Right cardiac atrium (tissue), 5 donors: ENCODE measurements around the gene FCHSD2. TPM values are rescaled to one million over a fixed set of nuclear protein-coding genes. Genes with fewer than 3 reads are reported as not detected.

Experiments used
- ATAC-seq, 2 donors: fragments of 200-7000 bp; cut with Tn5 transposase; one replicate each; pipeline versions ENCODE4 v1.8.0 to v1.9.1; 2020; ENCODE audit warnings: moderate library complexity in 2 of 2, mild to moderate bottlenecking in 1 of 2
- DNase-seq, 3 donors: peaks; one replicate each; pipeline ENCODE4 v3.0.0-alpha.2; 2020
- H3K27ac ChIP-seq: one replicate; pipeline ENCODE4 v1.5.1; 2013; ENCODE audit warnings: mild to moderate bottlenecking, low read length, control low read depth, moderate library complexity
- H3K27me3 ChIP-seq: one replicate; pipeline ENCODE4 v1.6.1; 2013; ENCODE audit not compliant: control insufficient read depth, insufficient read depth
- H3K4me1 ChIP-seq: one replicate; pipeline ENCODE4 v1.6.1; 2013; ENCODE audit warnings: low read length; ENCODE audit not compliant: control insufficient read depth, insufficient read depth
- H3K4me3 ChIP-seq: one replicate; pipeline ENCODE4 v1.5.1; 2013; ENCODE audit warnings: low read length, control low read depth
- H3K9me3 ChIP-seq: one replicate; pipeline ENCODE4 v1.6.1; 2013; ENCODE audit warnings: low read length; ENCODE audit not compliant: control insufficient read depth
- WGBS: extraction: QIAGEN DNeasy Blood & Tissue Kit; methylation state at CpG from one replicate; pipeline ENCODE4 v1.1.7; 2013; 5-methylcytosine and 5-hydroxymethylcytosine counted together
- intact Hi-C, 4 donors: fragments of 100-400 bp; cut with DNase I; formaldehyde crosslinking; loops; one replicate each; pipeline versions ENCODE4 v1.11.0 to v1.14.0; 2022 to 2023
- polyA plus RNA-seq: library from polyadenylated mRNA; stranded (reverse); fragments of 200-250 nt; gene quantifications from one replicate; pipeline ENCODE4 v1.2.3, GENCODE V29; 2013
- total RNA-seq, 4 donors: library from RNA; stranded (reverse); fragmentation: NEBNext Ultra II Directional; extraction: Animal tissue kit (Norgen Biotek cat#: 25700); gene quantifications; one replicate each; pipeline ENCODE4 v1.2.1, GENCODE V29; 2021
- donor health status: healthy with polysubstance abuse.
- donor health status: DM: no; HTN: yes; CAD: no.
- donor health status: DM: no; HTN: no; CAD: no.
- donor health status: DM: no; HTN: yes; CAD: no; lungs with severe emphysema.
- donor health status: DM: yes; HTN: yes; CAD: no.

FCHSD2 gene
- total and polyA plus RNA-seq, 5 donors = 12.6 to 54.1 (median 36.2) TPM

- Histone ChIP-seq H3K27ac (no peak overlapping the region), H3K4me1 (peaks cover 7% of the 10 kb centered on the region), H3K9me3 (no peaks in the 10 kb centered on the region), H3K4me3 (no peak overlapping the region), H3K27me3 (no peaks in the 10 kb centered on the region)
- no peak for ATAC-seq
- 69% methylated on average over 4 of the region's 4 CpGs for WGBS
- intact Hi-C loops = loop anchor here in 1 of 4 donors (10.0 kb wide), 1 partner anchor 419 kb away; no protein-coding TSS in a partner anchor
- peak in 1 of 3 donors; percentile 44 for DNase-seq
Observed at GRCh38 chr11:72825661-72826060, 316.5 kb downstream of the FCHSD2 start.

- H3K9me3 ChIP-seq = no peaks in the 10 kb centered on the region
- no peak overlapping the region for H3K27ac ChIP-seq
- peaks cover 7% of the 10 kb centered on the region for H3K4me1 ChIP-seq
- intact Hi-C loops = loop anchor here in 1 of 4 donors (10.0 kb wide), 1 partner anchor 420 kb away; no protein-coding TSS in a partner anchor
- ATAC-seq (no peak), DNase-seq (peak in 1 of 3 donors; percentile 47)
- H3K27me3 ChIP-seq = no peaks in the 10 kb centered on the region
- 79% methylated on average over 15 of the region's 15 CpGs for WGBS
- H3K4me3 ChIP-seq = no peak overlapping the region
Observed at GRCh38 chr11:72824811-72825505, 317.2 kb downstream of the FCHSD2 start.

DNA sequence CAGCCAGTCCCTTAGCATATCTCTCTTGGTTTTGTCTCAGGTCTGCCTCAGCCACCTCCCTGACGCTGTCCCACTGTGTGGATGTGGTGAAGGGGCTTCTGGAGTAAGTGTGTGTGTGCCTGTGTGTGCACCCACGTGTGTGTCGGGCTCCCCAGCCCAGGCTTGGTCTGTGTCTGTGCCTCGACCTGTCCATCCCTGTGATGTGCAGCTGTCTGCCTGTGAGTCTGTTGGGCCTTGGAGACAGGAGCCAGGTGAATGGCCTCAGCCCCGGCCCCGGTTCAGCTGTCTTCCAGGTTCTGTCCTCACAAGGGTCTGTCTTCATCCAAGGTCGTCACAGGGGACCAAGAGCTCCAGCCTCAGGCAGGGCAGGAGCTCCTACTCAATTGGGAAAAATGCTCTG is 318.1 kb downstream of the FCHSD2 start:
- Histone ChIP-seq H3K9me3 (no peaks in the 10 kb centered on the region), H3K4me1 (peaks cover 7% of the 10 kb centered on the region), H3K27ac (no peak overlapping the region), H3K27me3 (no peaks in the 10 kb centered on the region), H3K4me3 (no peak overlapping the region)
- DNase-seq = peak in 1 of 3 donors; percentile 50
- intact Hi-C loops = loop anchor here in 1 of 4 donors (10.0 kb wide), 1 partner anchor 421 kb away; no protein-coding TSS in a partner anchor
- WGBS = 85% methylated on average over 7 of the region's 7 CpGs
- ATAC-seq = no peak

GRCh38 chr11:72823105-72823804 is 318.9 kb downstream of the FCHSD2 start:
- DNase-seq = peak in 1 of 3 donors; percentile 51
- H3K27me3 ChIP-seq = no peaks in the 10 kb centered on the region
- 89% methylated on average over 9 of the region's 9 CpGs for WGBS
- H3K9me3 ChIP-seq = no peaks in the 10 kb centered on the region
- H3K4me3 ChIP-seq = no peak overlapping the region
- peak; percentile 0 to 2 for ATAC-seq
- no peak overlapping the region for H3K27ac ChIP-seq
- intact Hi-C loops = loop anchor here in 1 of 4 donors (10.0 kb wide), 1 partner anchor 422 kb away; no protein-coding TSS in a partner anchor
- H3K4me1 ChIP-seq = peaks cover 5% of the 10 kb centered on the region

DNA sequence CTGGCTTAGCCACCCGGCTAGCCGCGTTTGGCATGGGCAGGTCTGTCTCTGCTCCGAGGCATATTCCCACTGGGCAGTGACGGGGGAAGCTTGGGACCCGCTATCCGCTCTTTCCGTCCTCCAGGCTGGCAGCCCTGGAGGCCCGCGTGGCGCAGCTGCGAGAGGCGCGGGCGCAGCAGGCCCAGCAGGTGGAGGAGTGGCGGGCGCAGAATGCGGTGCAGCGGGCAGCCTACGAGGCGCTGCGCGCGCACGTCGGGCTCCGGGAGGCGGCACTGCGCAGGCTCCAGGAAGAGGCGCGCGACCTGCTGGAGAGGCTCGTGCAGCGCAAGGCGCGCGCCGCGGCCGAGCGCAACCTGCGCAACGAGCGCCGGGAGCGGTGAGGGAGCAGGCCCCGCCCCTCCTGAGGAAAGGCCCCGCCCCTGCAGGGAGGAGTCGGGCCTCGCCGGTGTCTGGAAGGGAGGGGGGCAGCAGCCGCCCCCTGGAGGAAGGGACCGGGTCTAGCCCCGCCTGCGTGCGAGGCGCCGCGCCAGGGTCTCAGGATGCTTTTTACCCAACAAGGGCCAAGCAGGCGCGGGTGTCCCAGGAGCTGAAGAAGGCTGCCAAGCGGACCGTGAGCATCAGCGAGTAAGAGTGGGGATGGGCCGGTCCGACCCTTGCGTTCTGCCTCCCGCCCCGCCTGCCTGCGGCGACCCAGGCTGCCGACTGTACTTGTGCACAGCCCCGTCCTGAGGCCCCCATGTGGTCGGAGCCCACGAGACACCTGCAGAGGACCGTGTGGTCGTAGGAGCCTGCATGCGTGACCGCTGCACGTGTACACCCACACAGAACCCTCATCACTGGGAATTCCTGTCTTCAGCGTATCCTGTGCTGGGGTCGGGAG is 320.0 kb downstream of the FCHSD2 start:
- intact Hi-C loops = loop anchor here in 1 of 4 donors (10.0 kb wide), 1 partner anchor 423 kb away; no protein-coding TSS in a partner anchor
- peak; percentile 81 to 83 for ATAC-seq
- no peaks in the 10 kb centered on the region for H3K27me3 ChIP-seq
- peak overlapping the region; percentile 4 for H3K27ac ChIP-seq
- WGBS = 12% methylated on average over 82 of the region's 82 CpGs
- peaks cover 3% of the 10 kb centered on the region for H3K4me1 ChIP-seq
- DNase-seq = peak; percentile 89 to 96 (median 96)
- H3K9me3 ChIP-seq = no peaks in the 10 kb centered on the region
- H3K4me3 ChIP-seq = peak overlapping the region; percentile 40

GRCh38 chr11:72821221-72821919 is 320.7 kb downstream of the FCHSD2 start:
- DNase-seq = peak in 2 of 3 donors; percentile 68 to 71
- H3K4me1 ChIP-seq = peaks cover 3% of the 10 kb centered on the region
- 45% methylated on average over 50 of the region's 50 CpGs for WGBS
- no peak overlapping the region for H3K27ac ChIP-seq
- no peaks in the 10 kb centered on the region for H3K27me3 ChIP-seq
- H3K9me3 ChIP-seq = no peaks in the 10 kb centered on the region
- peak overlapping the region; percentile 40 for H3K4me3 ChIP-seq
- ATAC-seq = no peak
- intact Hi-C loops = loop anchor here in 1 of 4 donors (10.0 kb wide), 1 partner anchor 423 kb away; no protein-coding TSS in a partner anchor

- peak in 1 of 3 donors; percentile 35 for DNase-seq
- intact Hi-C loops = loop anchor here in 1 of 4 donors (10.0 kb wide), 1 partner anchor 424 kb away; no protein-coding TSS in a partner anchor
- no peak overlapping the region for H3K4me3 ChIP-seq
- H3K4me1 ChIP-seq = peaks cover 3% of the 10 kb centered on the region
- no peak overlapping the region for H3K27ac ChIP-seq
- ATAC-seq = no peak
- no peaks in the 10 kb centered on the region for H3K9me3 ChIP-seq
- WGBS = 93% methylated on average over 15 of the region's 15 CpGs
- no peaks in the 10 kb centered on the region for H3K27me3 ChIP-seq
Observed at GRCh38 chr11:72820439-72821139, 321.5 kb downstream of the FCHSD2 start.

- WGBS = 78% methylated on average over 4 of the region's 4 CpGs
- no peak for DNase-seq
- intact Hi-C loops = no loop called here
- H3K27me3 ChIP-seq = no peaks in the 10 kb centered on the region
- no peak overlapping the region for H3K27ac ChIP-seq
- peaks cover 3% of the 10 kb centered on the region for H3K4me1 ChIP-seq
- no peak overlapping the region for H3K4me3 ChIP-seq
- H3K9me3 ChIP-seq = no peaks in the 10 kb centered on the region
- ATAC-seq = no peak
Observed at GRCh38 chr11:72818971-72819370, 323.1 kb downstream of the FCHSD2 start.

GRCh38 chr11:72817966-72818365 is 324.2 kb downstream of the FCHSD2 start:
- H3K4me1 ChIP-seq = peaks cover 6% of the 10 kb centered on the region
- H3K9me3 ChIP-seq = no peaks in the 10 kb centered on the region
- WGBS = 98% methylated on average over 4 of the region's 4 CpGs
- H3K27ac ChIP-seq = no peak overlapping the region
- intact Hi-C loops = no loop called here
- no peak overlapping the region for H3K4me3 ChIP-seq
- ATAC-seq = no peak
- DNase-seq = peak in 1 of 3 donors; percentile 30
- H3K27me3 ChIP-seq = no peaks in the 10 kb centered on the region
